Activated CD4-positive, CD25-positive, alpha-beta regulatory T cell treated with anti-CD3 and anti-CD28 coated beads, Interleukin-2, amount 50 U/mL, for 16 hours (primary cell): ENCODE results near the gene PRF1.
"Not testable (repeated sequence)": the region's sequence is repeated elsewhere in the genome, so short reads cannot be mapped to it uniquely, and the experiment has no call there.

Experiments used
- DNase-seq: peaks from one replicate; pipeline ENCODE4 v3.0.0-alpha.2; 2020; ENCODE audit warnings: low read depth, low spot score

The PRF1 gene

GRCh38 chr10:70617798-70618568 lies 15.4 kb upstream of the PRF1 start:
- DNase-seq = no peak

GRCh38 chr10:70616761-70617160 lies 14.2 kb upstream of the PRF1 start:
- no peak for DNase-seq

- DNase-seq = no peak
These were observed 13.4 kb upstream of the PRF1 start for GRCh38 chr10:70615784-70616522.

- DNase-seq = no peak
These were observed 12.7 kb upstream of the PRF1 start for GRCh38 chr10:70615211-70615610.

GRCh38 chr10:70614364-70614763 lies 11.8 kb upstream of the PRF1 start:
- not testable (repeated sequence) for DNase-seq

GRCh38 chr10:70613941-70614340 lies 11.4 kb upstream of the PRF1 start:
- DNase-seq = no peak

GRCh38 chr10:70607936-70608335 lies 5.4 kb upstream of the PRF1 start:
- no peak for DNase-seq

GRCh38 chr10:70605161-70605560 lies 2.6 kb upstream of the PRF1 start:
- DNase-seq = no peak

GRCh38 chr10:70604106-70604505 lies 1.6 kb upstream of the PRF1 start:
- no peak for DNase-seq

GRCh38 chr10:70603449-70603801 lies 884 bp upstream of the PRF1 start:
- no peak for DNase-seq

- no peak for DNase-seq
These were observed 795 bp downstream of the PRF1 start for GRCh38 chr10:70601746-70602145.

GRCh38 chr10:70600512-70601395 lies 1.8 kb downstream of the PRF1 start:
- DNase-seq = no peak

GRCh38 chr10:70599791-70600190 lies 2.8 kb downstream of the PRF1 start:
- no peak for DNase-seq

- DNase-seq = no peak
These were observed 3.2 kb downstream of the PRF1 start for GRCh38 chr10:70599319-70599718.

GRCh38 chr10:70598857-70599295 lies 3.7 kb downstream of the PRF1 start:
- DNase-seq = no peak

- no peak for DNase-seq
These were observed 4.4 kb downstream of the PRF1 start for GRCh38 chr10:70597856-70598815.

- DNase-seq = no peak
These were observed 5.4 kb downstream of the PRF1 start for GRCh38 chr10:70596860-70597809.

- DNase-seq = no peak
These were observed 6.3 kb downstream of the PRF1 start for GRCh38 chr10:70596110-70596798.

- no peak for DNase-seq
These were observed 7.0 kb downstream of the PRF1 start for GRCh38 chr10:70595566-70596016.
